Measurements from ENCODE around the gene CYP46A1.

CYP46A1 gene

GRCh38 chr14:99674776-99675381, 9.2 kb upstream of the CYP46A1 start:
- no peak for DNase-seq

- DNase-seq = no peak
Observed at GRCh38 chr14:99675382-99675835, 8.7 kb upstream of the CYP46A1 start.

GRCh38 chr14:99675951-99676350, 8.1 kb upstream of the CYP46A1 start:
- DNase-seq = no peak

GRCh38 chr14:99676657-99677056, 7.4 kb upstream of the CYP46A1 start:
- no peak for DNase-seq

- DNase-seq = no peak
Observed at GRCh38 chr14:99677231-99678140, 6.6 kb upstream of the CYP46A1 start.

- DNase-seq = no peak
Observed at GRCh38 chr14:99678198-99678597, 5.9 kb upstream of the CYP46A1 start.

GRCh38 chr14:99679111-99679510, 5.0 kb upstream of the CYP46A1 start:
- no peak for DNase-seq

GRCh38 chr14:99679543-99679942, 4.6 kb upstream of the CYP46A1 start:
- no peak for DNase-seq

GRCh38 chr14:99679996-99680395, 4.1 kb upstream of the CYP46A1 start:
- DNase-seq = no peak

- DNase-seq = no peak
Observed at GRCh38 chr14:99681101-99681831, 2.8 kb upstream of the CYP46A1 start.

- peak; percentile 32 for DNase-seq
Observed at GRCh38 chr14:99681832-99682148, 2.3 kb upstream of the CYP46A1 start.

- peak; percentile 52 for DNase-seq
Observed at GRCh38 chr14:99682809-99683618, 1.1 kb upstream of the CYP46A1 start.

- DNase-seq = no peak
Observed at GRCh38 chr14:99684410-99684934, 374 bp downstream of the CYP46A1 start.

- DNase-seq = no peak
Observed at GRCh38 chr14:99685151-99685591, 1.1 kb downstream of the CYP46A1 start.

- no peak for DNase-seq
Observed at GRCh38 chr14:99685596-99685995, 1.5 kb downstream of the CYP46A1 start.

GRCh38 chr14:99686557-99687283, 2.6 kb downstream of the CYP46A1 start:
- no peak for DNase-seq

GRCh38 chr14:99687284-99688209, 3.4 kb downstream of the CYP46A1 start:
- peak; percentile 2 for DNase-seq

- no peak for DNase-seq
Observed at GRCh38 chr14:99688210-99688581, 4.1 kb downstream of the CYP46A1 start.

- DNase-seq = no peak
Observed at GRCh38 chr14:99688629-99689028, 4.5 kb downstream of the CYP46A1 start.

Data from NCI-H146 (cell line).